ENCODE results near the gene APC2.
"Not testable (repeated sequence)": the region's sequence is repeated elsewhere in the genome, so short reads cannot be mapped to it uniquely, and the experiment has no call there.

Gene APC2

DNA sequence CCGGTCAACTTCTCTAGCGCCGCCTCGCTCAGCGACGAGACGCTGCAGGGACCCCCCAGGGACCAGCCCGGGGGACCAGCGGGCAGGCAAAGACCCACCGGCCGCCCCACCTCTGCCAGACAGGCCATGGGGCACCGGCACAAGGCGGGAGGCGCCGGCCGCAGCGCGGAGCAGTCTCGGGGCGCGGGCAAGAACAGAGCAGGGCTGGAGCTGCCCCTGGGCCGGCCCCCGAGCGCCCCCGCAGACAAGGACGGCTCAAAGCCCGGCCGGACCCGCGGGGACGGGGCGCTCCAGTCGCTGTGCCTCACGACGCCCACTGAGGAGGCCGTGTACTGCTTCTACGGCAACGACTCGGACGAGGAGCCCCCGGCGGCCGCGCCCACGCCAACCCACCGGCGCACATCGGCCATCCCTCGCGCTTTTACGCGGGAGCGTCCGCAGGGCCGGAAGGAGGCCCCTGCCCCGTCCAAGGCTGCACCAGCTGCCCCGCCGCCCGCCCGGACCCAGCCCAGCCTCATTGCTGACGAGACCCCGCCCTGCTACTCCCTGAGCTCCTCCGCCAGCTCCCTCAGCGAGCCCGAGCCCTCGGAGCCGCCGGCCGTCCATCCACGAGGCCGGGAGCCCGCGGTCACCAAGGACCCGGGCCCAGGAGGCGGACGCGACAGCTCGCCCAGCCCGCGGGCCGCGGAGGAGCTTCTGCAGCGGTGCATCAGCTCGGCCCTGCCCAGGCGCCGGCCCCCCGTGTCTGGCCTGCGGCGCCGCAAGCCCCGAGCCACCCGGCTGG, 17.8 kb downstream of the APC2 start:
- DNase-seq: no peak

- DNase-seq: no peak
Measured at GRCh38 chr19:1468274-1468820, 18.4 kb downstream of the APC2 start.

DNA sequence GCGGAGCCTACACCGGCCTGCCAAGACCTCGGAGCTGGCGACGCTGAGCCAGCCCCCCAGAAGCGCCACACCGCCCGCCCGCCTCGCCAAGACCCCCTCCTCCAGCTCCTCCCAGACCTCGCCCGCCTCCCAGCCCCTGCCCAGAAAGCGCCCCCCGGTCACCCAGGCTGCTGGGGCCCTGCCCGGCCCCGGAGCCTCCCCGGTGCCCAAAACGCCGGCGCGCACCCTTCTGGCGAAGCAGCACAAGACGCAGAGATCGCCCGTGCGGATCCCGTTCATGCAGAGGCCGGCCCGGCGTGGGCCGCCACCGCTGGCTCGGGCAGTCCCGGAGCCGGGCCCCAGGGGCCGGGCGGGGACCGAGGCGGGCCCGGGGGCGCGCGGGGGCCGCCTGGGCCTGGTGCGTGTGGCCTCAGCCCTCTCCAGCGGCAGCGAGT, 18.9 kb downstream of the APC2 start:
- peak; percentile 53 for DNase-seq

DNA sequence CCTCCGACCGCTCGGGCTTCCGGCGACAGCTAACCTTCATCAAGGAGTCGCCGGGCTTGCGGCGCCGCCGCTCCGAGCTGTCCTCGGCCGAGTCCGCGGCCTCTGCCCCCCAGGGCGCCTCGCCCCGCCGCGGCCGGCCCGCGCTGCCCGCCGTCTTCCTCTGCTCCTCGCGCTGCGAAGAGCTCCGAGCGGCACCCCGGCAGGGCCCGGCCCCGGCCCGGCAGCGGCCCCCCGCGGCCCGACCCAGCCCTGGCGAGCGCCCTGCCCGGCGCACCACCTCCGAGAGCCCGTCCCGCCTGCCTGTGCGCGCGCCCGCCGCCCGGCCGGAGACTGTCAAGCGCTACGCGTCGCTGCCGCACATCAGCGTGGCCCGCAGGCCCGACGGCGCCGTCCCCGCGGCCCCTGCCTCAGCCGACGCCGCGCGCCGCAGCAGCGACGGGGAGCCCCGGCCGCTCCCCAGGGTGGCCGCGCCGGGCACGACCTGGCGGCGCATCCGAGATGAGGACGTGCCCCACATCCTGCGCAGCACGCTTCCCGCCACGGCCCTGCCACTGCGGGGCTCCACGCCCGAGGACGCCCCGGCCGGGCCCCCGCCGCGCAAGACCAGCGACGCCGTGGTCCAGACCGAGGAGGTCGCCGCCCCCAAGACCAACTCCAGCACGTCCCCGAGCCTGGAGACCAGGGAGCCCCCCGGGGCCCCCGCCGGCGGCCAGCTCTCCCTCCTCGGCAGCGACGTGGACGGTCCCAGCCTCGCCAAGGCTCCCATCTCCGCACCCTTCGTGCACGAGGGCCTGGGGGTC, 19.5 kb downstream of the APC2 start:
- no peak for DNase-seq

DNA sequence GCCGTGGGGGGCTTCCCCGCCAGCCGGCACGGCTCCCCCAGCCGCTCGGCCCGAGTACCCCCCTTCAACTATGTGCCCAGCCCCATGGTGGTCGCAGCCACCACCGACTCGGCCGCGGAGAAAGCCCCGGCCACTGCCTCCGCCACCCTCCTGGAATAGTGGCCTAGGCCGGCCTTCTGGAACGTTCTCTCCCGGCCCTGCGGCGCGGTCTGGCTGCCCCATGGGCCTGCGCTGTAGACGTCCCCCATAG, 20.1 kb downstream of the APC2 start:
- DNase-seq: no peak

DNA sequence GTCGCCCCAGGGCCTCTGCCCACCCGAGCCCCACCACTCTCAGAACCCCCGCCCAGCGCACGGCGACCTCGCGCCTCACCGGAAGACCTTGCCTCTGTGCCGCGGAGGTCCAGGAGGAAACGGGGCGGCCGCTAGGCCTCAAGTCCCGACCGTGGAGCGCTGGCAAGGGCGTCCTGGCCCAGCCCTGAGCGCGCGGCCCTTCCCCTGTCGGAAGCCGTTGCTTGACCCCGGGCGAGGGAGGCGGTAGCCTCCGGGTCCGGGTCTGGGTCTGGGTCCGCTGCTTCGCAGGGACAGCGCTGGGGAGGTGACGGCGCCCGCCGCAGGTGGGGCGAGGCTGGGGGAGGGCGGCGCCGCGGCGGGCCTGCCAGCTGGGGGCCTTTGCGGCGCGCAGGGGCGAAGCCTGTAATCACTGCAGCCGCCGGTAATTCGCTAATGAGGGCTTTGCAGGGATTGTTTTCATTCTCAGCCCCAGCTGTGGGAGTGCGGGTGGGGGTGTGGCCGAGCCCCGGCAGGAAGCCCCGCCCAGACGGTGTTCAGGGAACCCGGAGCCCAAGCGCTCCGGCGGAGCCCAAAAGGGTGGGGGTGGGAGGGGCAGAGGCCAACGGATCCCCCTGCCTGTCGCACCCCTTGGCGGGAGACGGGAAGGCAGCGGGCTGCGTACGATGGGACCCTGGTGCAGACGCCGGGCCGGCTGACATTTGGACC, 20.5 kb downstream of the APC2 start:
- peak; percentile 72 for DNase-seq

DNA sequence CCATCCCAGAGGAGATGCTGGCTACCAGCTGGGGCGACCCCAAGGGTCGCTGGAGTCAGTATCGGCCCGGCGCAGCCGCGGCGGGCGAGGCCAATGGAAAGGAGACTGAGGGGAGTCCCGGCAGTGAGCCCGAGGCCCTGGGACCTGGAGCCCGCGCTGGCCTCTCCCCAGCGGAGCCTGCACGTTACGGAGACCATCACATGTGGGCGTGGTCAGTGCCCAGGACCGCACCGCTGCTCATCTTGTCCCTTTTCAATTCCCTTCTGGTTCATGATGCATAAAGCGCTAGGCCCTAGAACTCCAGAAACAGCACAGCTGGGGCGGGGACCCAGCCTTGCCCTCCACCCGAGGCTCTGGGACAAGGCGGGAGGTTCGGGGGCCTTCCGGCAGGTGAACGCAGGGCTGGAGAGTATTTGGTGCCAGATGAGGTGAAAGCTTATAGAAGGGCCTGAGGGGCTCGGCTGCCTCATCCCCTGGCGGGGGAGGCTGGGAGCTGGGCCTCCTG, 21.1 kb downstream of the APC2 start:
- no peak for DNase-seq

DNA sequence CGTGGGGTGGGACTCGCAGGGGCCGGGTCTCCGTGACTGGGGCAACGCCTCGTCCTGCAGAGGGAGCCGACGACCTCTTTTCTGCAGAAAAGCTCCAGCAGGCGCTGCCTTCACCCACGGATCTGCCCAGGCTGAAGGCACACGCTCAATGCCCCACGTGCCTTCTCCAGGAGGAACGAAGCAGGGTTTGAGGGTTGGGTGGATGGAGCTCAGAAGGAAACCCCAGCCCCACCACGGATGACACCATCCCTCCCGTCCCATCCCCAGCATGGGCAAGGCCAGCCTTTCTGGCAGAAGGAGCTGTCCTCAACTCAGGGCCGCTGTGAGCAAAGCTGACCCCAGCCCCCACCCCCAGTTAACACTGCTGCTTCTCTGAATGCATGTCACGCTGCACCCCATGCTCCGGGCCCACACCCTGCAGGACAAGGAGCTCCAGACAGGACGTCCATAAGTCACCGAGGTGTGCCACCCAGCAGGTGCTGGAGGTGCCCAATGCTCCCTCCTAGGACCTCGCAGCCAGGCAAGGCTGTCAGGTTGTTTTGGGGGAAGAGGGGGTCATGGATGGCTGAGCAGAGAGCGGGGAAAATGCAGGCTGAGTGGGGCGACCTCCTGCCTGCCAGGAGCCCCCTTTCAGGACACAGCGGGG, 21.7 kb downstream of the APC2 start:
- DNase-seq: no peak

DNA sequence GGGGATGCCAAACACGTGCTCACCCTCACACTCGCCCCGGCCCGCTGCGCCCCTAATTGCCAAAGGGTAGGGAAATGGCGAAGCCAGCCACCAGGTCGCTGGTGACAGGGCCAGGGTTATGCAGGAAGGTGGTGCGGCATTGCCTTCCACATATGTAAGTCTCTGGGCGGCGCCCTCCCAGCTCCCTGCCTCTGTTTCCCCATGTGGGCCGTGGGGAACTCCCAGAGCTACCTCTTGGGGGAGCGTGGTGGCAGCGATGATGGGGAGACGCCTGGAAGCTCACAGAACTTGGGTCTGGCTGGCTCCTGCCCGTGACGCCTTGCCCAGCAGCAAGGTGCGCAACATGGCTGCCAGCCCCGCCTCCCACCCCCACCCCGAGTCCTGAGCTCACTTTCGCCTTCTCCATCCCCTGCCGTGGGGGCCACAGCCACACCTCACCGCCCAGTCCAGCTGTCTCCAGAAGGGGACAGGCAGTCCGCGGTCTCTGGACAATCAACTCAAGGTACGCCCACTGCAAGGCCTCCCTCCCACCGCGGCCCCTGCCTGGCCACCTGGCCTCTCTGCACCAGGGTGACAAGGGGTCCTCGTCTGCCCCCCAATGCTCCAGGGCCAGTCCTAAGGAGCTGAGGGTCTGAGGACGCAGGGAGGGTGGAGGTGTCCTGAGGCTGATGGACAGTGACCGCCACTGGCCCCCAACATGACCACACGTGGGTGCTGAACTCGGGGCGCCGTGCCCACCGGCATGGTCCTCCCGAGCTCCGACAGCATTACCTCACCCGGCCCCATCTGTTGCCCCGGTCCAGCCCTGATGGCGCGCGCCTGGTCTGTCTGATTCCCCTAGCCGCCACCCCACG, 22.5 kb downstream of the APC2 start:
- no peak for DNase-seq

DNA sequence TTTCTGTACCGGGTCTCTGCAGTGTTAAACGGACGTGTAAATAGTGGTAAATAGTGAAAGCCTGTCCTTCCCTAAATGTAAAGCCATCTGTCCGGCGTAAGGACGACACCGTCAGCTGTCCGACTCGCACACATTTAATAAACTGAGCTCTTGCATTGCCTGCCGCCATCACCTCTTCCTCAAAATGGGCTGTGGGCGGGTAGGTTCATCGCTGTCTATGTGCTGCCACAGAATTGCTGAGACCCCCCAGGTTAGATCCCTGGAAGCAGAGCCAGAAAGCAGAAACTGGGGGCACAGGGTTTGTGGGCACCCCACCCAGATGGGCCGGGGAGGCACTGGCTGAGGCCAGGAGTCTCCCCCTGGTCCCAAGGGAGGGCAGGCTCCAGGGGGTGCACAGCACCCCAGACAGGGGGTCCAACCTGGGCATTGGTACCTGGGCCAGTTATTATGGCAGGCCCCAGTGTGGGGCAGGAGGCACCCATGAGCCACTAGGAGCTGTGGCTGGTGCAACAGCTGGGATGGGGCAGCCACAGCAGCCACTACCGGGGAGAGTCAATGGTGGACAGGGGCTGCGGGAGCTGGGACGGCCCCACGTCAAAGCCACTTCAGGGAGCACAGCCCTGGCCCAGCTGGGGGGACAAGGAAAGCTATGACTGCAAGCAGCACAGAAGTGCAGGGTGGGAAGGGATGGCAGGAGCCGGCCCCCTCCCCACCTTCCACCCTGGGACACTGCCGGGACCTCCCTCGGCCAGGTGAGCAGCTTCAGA, 23.3 kb downstream of the APC2 start:
- DNase-seq: no peak

DNA sequence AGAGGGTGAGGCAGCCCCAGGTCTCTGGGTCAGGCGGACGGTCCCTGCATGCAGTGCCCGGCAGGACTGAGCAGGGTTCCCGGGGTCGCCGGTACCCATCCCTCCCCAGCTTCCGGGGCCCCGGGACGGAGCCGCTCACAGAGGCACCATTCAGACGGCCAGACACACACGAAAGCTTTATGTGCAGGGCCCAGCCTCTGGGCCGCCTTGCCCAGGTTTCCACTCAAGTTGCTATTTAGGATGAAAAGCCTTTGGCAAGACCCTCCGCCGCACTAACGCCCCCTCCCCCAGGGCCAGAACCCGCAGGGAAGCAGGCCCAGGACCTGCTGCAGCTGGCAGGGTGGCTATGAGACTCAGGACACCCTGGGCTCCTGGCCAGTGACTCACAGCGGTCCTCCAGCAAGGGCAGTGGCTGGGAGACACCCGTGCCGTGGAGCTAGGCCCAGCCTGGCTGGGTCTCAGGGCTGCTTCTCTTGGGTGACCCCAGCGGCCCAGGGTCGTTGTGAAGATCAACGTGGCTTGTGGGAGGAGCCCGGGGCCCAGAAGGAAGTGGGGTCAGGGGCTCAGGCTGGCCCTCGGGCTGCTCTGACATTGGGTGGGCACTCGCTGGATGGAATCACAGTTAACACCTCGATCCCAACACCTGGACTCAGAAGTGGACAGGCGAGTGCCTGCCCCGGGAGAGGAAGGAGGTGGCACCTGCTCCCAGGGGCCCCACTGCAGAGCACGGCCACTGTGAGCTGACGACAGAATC, 24.3 kb downstream of the APC2 start:
- no peak for DNase-seq

- no peak for DNase-seq
Measured at GRCh38 chr19:1474765-1475351, 24.9 kb downstream of the APC2 start.

DNA sequence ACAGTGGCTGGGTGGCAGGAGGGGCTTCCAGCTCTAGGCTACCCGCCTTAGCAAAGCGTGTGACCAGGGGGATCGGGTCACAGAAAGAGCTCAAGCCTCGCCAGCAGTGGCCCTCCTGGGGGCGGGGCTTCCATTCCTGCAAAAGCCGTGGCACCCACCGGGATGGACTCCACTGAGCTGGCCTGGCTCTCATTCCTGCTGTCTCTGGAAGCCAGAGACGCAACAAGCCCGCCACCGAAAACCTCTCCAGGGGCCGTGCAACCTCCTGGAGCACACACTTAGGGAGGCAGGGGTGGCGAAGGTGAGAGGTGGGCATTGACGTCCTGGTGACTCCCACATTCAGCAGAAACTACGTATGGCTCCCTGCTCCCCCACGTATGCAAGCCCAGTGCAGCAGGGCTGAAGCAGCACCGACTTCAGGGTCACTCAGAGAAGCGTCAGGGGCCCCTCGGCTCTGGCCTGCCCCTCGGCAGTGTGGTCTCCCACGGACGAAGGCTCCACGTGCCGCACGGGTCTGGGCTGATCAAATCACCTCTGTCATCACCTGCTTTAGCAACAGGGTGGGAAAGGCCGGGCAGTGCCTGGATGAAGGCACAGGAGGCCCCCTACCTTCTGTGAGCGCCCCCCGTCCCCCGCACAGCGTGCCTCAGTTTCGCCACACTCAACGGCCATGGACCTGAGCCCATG, 26.0 kb downstream of the APC2 start:
- no peak for DNase-seq

GRCh38 chr19:1477056-1477455, 27.1 kb downstream of the APC2 start:
- not testable (repeated sequence) for DNase-seq

- peak; percentile 97 for DNase-seq
Measured at GRCh38 chr19:1478934-1479707, 29.2 kb downstream of the APC2 start, which contains the start of gene C19orf25. Gene C19orf25 (minus strand): TSS chr19:1479215. CDS start chr19:1478903, 312 bp downstream.

DNA sequence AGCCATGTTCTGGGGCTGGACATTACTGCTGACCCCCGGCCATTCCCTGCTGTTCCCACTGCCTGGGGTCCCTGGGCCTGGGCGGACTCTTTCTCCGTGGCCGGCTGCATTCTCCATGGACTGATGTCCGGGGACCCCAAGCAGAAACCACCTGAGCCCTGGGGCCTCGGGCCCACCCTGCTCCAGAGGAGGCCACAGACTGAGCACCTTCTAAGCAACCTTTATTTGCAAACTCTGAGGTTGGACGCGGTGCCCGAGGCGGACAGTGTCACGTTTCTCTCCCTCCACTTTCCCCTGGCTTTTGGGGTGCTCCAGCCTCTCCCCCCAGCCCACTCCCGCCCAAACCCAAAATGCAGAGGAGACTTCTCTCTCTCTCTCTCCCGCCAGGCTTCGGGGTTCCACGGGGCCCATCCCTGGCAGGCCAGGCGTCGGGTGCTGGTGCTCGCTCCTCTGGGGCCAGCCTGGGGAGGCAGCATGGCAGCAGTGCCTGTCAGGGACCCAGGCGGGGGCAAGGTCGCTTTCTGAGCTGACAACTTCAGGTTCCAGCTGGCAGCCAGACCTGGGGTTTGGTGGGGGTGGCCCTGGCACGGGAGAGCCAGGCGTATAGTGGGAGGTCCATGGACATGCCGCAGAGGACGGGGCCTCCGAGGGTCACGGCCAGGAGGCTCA, 31.4 kb downstream of the APC2 start:
- no peak for DNase-seq

DNA sequence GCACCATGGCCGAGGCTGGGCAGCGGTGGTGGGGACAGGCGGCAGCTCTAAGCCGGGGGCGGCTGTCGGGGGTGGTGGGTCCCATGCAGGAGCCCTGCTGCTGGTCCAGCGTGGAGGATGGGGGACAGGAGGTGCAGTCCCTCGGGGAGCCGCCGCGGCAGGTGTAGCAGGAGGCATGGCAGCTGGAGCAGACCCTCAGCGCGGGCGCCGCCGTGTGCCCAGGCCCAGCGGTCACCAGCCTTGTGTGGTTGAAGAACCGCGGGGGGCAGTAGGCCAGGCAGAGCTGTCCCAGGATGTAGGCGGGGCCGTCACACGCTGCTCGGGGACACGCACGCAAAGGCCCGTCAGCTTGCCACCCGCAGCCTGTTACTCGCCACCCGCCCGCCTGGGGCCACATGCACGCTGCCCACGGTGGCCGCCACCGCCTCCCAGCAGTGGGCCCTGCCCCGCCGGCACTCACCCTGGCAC, 32.0 kb downstream of the APC2 start:
- no peak for DNase-seq
